ENCODE results near the gene GTF3A.
A peak's percentile ranks its signal among the peaks of the same experiment; 100 is the strongest.
"Not testable (repeated sequence)": the region's sequence is repeated elsewhere in the genome, so short reads cannot be mapped to it uniquely, and the experiment has no call there.

The GTF3A gene

GRCh38 chr13:27424246-27425157 is at the start of gene GTF3A:
Gene GTF3A (plus strand): TSS chr13:27424619.
- peak; percentile 89 for DNase-seq

GRCh38 chr13:27374650-27375049 is 49.8 kb upstream of the GTF3A start:
- peak; percentile 67 for DNase-seq

GRCh38 chr13:27375686-27376326 is 48.6 kb upstream of the GTF3A start:
- DNase-seq, result peak; percentile 47

GRCh38 chr13:27379126-27379525 is 45.3 kb upstream of the GTF3A start:
- DNase-seq, result no peak

GRCh38 chr13:27379694-27380641 is 44.5 kb upstream of the GTF3A start:
- DNase-seq, result peak; percentile 51

- no peak for DNase-seq
Observed at GRCh38 chr13:27381601-27382000, 42.8 kb upstream of the GTF3A start.

GRCh38 chr13:27383104-27383921 is 41.1 kb upstream of the GTF3A start:
- DNase-seq, result no peak

- no peak for DNase-seq
Observed at GRCh38 chr13:27384285-27384684, 40.1 kb upstream of the GTF3A start.

GRCh38 chr13:27388241-27388640 is 36.2 kb upstream of the GTF3A start:
- no peak for DNase-seq

GRCh38 chr13:27389891-27390290 is 34.5 kb upstream of the GTF3A start:
- DNase-seq, result no peak

GRCh38 chr13:27391471-27391870 is 32.9 kb upstream of the GTF3A start:
- no peak for DNase-seq

- no peak for DNase-seq
Observed at GRCh38 chr13:27393101-27393500, 31.3 kb upstream of the GTF3A start.

- DNase-seq, result no peak
Observed at GRCh38 chr13:27395007-27395510, 29.4 kb upstream of the GTF3A start.

GRCh38 chr13:27396252-27396846 is 28.1 kb upstream of the GTF3A start:
- DNase-seq, result no peak

GRCh38 chr13:27398360-27398759 is 26.1 kb upstream of the GTF3A start:
- DNase-seq, result no peak

- not testable (repeated sequence) for DNase-seq
Observed at GRCh38 chr13:27400405-27400804, 24.0 kb upstream of the GTF3A start.

GRCh38 chr13:27401210-27401609 is 23.2 kb upstream of the GTF3A start:
- no peak for DNase-seq

- no peak for DNase-seq
Observed at GRCh38 chr13:27403203-27403678, 21.2 kb upstream of the GTF3A start.

- DNase-seq, result no peak
Observed at GRCh38 chr13:27403727-27404385, 20.6 kb upstream of the GTF3A start.

- DNase-seq, result no peak
Observed at GRCh38 chr13:27404680-27405079, 19.7 kb upstream of the GTF3A start.
